NCI-H82 treated with DMSO at 0.1 percent for 48 hours (cell line): Measurements from ENCODE around the gene LRRC74B.
"Not testable (repeated sequence)": the region's sequence is repeated elsewhere in the genome, so short reads cannot be mapped to it uniquely, and the experiment has no call there.

Source experiments
- DNase-seq: peaks from one replicate; lab custom pipeline; 2025; ENCODE audit not compliant: unreplicated experiment; lab: John Stamatoyannopoulos, UW

The LRRC74B gene

GRCh38 chr22:21075516-21076138, 29.9 kb downstream of the LRRC74B start:
- DNase-seq = no peak

DNA sequence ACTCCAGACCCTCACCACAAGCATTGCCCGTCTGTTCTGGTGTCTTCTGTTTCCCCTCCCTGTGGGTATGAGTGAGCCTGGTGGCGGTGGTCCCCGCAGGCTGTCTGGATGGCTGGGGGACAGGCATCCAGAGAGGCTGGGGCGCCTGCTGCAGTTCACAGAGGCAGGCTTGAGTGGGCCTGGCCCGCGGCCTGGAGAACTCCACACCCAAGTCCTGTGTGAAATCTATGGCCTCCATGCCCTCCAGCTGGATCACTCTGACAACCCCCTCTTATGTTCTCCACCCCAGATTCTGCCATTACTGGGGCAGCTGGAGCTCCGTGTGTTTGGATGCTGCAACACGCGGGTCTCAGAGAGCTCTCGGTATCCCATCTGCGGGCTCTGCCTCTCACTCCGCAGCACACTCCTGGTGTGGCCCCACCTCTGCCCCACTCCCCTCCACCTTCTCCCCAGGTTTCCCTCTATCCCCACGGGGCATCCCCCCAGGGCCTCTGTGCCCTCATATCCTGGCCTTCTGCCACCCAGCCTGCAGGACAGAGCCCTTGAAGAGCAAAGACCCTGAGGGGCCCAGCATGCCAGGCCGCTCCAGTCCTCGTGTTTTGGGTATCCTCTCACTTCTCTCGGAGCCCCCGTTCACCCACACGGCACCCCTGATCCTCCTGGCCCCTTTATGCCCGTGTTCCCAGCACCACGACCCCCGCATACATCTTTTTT, 31.3 kb downstream of the LRRC74B start:
- no peak for DNase-seq

DNA sequence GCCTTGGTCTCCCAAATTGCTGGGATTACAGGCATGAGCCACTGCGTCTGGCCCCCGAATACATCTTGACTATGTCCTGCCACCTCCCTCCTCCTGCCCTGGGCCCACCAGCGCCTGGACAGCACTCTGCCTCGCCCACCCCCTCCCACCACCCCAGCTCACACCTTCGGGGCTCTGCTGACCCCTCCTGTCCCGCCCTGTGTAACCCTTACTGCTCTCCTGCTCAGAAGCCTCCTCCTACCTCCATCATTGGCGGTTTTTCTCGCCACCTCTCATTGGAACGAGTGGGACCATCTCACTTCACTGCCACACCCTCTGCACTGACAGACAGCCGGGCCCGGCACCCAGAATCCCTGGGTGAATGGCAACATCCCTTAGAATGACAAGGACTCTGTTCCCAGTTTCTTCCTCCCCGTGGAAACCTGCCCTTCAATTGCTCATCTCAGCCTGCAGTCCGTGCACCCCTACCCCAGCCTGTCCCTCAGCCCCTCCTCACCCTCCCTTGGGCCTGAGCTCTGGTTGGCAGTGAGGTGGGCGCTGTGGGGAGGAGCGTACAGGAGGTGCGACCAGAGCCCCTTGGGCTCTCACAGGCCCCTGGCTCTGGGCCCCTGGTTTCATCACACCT, 32.2 kb downstream of the LRRC74B start:
- DNase-seq = no peak

DNA sequence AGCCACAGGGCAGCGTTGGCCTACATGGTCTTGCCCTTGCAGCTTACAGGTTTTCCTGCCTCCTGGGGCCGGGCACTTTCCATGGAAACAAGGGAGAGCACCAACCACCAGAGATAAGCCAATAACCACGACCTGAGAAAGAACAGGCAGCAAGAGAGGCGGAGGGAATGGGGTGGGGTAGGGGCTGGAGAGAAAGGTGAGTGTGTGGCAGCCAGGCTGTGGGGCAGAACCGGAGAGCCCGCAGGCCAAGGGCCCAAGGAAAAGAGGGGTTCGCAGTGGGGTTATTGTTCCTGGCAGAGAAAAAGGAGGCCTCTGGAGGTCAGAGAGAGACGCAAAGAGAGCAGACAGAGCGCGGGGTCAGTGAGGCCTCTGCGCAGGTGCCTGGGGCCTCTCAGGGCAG, 33.2 kb downstream of the LRRC74B start:
- no peak for DNase-seq

DNA sequence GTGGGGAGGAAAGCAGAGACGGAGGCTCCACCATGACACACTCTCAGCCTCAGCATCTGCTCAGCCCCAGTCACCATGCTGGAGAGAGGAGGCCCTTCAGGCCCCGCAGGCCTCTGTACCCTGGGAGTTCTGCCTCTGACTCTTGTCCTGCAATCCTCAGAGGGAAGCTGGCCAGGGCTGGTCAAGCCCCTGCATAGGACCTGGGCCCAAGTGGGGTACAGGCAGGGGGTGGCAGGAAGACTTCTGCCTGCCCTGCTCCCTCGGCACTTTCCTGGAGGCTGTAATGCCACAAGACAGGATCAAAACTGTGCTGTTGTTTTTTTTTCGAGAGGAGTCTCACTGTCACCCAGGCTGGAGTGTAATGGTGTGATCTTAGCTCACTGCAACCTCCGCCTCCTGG, 33.7 kb downstream of the LRRC74B start:
- DNase-seq = no peak

DNA sequence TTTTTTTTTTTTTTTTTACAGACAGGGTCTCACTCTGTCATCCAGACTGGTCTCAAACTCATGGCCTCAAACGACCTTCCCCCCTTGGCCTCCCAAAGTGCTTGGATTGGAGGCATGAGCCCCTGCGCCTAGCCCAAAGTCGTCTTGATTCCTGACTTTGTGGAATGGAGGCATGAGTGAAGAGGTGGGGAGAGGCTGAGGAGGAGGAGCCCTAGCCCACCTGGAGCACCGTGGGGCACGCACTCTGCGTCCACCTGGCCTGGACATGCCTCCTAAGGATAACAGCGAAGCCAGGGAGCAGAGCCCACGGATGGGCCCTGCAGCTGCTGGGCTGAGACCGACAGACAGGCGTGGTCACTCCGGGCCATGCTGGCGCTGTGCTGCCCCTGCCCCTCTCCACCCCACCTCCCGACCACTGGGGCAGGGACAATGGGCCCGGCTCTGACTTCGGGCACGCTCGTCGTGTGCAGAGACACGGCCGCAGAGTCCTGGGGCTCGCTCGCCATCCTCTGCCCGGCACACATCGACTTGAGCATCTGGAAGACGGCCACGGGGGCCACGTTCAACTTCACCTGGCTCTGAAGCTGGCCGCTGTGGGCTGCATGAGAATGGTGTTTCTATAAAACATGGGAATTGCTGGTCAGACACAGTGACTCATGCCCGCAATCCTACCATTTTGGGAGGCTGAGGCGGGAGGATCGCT, 34.8 kb downstream of the LRRC74B start:
- DNase-seq = no peak

GRCh38 chr22:21082248-21082647, 36.5 kb downstream of the LRRC74B start:
- no peak for DNase-seq

GRCh38 chr22:21087119-21087518, 41.4 kb downstream of the LRRC74B start:
- DNase-seq = no peak

- not testable (repeated sequence) for DNase-seq
Observed at GRCh38 chr22:21087926-21088325, 42.2 kb downstream of the LRRC74B start.

GRCh38 chr22:21091220-21091619, 45.5 kb downstream of the LRRC74B start:
- DNase-seq = not testable (repeated sequence)

DNA sequence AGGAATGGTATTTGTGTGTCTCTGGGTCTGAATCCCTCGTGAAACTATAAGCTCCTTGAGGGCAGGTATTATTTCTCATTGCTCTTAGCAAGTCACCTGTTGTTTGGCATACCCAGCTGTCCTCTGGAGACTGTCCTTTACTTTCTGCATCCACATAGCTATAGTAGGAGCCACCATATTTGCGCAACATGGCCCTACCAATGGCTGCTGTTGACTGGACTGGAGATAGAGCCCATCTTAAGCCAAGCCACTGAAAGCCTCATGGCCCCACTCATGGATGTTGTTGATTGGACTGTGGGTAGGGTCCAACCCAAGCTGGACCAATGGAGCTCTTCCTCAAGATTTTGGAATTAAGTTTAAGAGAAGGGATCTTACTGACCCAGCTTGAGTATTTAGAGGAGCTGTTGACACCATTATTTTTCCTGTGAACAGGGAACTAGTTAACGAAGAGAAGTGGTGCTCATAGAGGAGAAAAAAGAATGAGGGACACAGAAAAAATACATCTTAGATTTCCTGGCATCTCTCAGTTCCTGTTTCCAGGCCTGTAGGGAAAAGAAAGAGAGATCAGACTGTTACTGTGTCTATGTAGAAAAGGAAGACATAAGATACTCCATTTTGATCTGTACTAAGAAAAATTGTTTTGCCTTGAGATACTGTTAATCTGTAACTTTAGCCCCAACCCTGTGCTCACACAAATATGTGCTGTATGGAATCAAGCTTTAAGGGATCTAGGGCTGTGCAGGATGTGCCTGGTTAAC, 47.2 kb downstream of the LRRC74B start:
- DNase-seq = no peak

DNA sequence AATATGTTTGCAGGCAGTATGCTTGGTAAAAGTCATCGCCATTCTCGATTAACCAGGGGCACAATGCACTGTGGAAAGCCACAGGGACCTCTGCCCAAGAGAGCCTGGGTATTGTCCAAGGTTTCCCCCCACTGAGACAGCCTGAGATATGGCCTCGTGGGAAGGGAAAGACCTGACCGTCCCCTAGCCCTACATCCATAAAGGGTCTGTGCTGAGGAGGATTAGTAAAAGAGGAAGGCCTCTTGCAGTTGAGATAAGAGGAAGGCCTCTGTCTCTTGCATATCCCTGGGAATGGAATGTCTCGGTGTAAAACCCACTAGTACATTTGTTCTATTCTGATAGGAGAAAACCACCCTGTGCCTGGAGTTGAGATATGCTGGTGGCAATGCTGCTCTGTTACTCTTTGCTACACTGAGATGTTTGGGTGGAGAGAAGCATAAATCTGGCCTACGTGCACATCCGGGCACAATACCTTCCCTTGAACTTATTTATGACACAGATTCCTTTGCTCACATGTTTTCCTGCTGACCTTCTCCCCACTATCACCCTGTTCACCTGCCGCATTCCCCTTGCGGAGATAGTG, 47.9 kb downstream of the LRRC74B start:
- DNase-seq = not testable (repeated sequence)

- no peak for DNase-seq
Observed at GRCh38 chr22:21094911-21095772, 49.4 kb downstream of the LRRC74B start.

DNA sequence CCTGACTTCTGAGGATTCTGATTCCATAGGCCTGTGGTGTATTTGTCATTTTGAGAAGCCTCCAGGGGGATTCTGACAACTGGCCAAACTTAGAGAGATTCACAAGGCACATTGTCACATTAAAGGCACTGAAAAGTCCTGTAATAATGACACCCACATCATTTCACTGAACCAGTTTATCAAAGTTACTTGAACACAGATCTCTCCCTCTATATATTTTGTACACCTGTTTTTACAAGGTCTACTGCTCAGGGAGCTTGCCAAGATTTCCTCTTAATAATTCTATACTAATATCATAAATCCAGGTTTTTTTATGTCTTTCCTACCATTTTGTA, 50.0 kb downstream of the LRRC74B start:
- no peak for DNase-seq

GRCh38 chr22:21096878-21097277, 51.1 kb downstream of the LRRC74B start:
- DNase-seq = not testable (repeated sequence)

- DNase-seq = no peak
Observed at GRCh38 chr22:21098099-21098671, 52.4 kb downstream of the LRRC74B start.

DNA sequence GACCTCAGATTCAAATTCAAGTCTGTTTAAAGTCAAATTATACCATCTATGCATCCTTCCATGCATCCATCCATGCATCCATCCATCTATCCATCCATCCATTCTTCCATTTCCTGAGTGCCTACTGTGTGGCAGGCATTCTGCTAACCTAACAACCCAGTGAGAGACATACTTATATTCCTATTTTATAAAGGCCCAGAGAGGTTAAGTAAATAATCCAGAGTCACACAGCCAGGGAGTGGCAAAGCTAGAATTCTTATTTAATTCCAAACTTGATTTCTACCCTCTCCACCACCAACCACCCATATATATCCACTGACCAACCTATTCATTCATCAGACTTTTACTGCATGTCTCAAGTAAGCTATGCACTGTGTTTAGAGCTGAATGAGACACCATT, 53.8 kb downstream of the LRRC74B start:
- no peak for DNase-seq

DNA sequence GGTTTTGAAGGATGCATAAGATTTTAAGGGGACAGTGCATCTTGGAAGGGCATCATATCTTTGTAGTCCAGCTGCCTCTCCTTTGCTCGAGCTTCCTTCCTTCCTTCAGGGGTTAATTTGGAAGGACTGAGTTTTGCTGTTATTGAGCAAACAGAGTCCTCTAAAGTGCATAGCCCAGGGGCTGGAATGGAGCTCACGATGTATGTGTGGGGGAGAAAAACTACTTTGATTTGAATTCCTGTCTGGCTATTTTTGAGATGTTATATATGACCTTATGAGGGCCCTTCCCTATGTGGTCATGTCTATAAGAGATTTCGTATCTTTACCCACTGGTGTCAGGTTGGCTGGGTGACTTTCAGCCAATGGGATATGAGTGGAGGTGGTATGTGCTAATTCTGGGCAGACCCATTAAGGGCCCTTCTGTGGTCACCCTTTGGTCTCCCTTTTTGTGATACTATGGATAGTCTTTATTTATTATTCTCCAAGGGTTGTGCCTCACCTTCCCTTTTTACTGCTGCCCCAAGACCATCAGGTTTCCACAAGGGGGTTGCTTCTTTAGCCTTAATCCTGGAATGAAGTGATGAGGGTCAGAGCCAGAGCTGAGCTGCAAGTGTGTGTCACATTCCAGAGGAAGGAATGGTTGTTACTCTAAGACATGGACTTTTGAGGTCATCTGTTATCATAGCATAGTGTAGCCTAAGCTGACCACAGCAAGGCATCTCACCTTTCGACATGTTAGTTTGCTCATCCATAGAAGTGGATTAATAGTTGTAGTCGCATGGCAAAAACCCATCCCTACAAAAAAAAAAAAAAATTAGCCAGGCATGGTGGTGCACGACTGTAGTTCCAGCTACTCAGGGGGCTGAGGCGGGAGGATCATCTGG, 54.6 kb downstream of the LRRC74B start:
- no peak for DNase-seq
